ENCODE data around the gene MADCAM1. TPM values are rescaled to one million over a fixed set of nuclear protein-coding genes. Genes with fewer than 3 reads are reported as not detected.
A peak's percentile ranks its signal among the peaks of the same experiment; 100 is the strongest.

The MADCAM1 gene
- polyA plus RNA-seq, 1 donor from 2014 or later: 0.36 TPM

- Mint-ChIP-seq H3K4me1 (peaks cover 1 to 4% (median 2%) of the 10 kb centered on the region in 3 donors), H3K9me3 (no peaks in the 10 kb centered on the region), H3K27me3 (peaks cover 5% of the 10 kb centered on the region), H3K27ac (peak overlapping the region in 1 of 3 donors; percentile 76), H3K4me3 (no peak overlapping the region), H3K36me3 (no peaks in the 10 kb centered on the region)
Measured at GRCh38 chr19:524062-524674, 27.9 kb downstream of the MADCAM1 start.

DNA sequence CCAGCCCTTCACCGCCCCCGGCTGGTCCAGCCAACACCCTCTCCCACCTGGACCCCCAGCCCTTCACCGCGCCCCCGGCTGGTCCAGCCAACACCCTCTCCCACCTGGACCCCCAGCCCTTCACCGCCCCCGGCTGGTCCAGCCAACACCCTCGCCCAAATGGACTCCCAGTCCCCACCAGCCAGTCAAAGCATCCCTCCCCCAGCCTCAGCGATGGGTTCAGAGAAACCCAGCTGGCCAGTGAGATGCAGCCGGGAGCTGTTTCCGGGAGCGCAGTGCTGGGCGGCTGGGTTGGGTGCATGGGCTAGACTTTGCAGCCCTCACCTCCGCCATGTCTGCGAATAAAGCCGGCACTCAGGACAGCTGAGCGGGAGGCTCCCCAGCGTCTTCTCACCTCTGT, 28.7 kb downstream of the MADCAM1 start:
- H3K27ac Mint-ChIP-seq: no peak overlapping the region

DNA sequence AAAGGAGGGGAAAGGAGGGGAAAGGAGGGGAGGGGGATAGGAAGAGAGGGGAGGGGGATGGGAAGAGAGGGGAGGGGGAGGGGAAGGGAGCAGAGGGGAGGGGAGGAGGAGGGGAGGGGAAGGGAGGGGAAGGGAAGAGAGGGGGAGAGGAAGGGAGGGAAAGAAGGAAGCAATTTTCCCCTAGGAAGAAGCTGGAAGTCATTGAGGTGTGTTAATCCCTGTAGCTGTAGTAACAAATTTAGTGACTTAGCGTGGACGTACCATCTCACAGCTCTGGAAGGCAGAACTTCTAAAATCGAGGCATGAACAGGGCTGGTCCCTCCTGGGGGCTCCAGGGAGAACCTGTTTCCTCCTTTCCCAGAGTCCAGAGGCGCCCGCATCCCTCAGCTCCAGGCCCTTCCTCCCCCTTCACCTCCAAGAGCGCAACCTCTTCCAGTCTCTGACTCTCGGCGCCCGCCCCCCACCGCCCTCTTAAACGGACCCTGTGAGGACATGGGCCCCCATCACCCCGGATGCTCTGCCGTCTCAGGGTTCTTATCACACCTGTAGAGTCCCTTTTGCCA, 29.7 kb downstream of the MADCAM1 start:
- H3K27me3 Mint-ChIP-seq: peaks cover 5% of the 10 kb centered on the region
- H3K4me1 Mint-ChIP-seq: peaks cover 1 to 4% (median 2%) of the 10 kb centered on the region in 3 donors
- H3K36me3 Mint-ChIP-seq: no peaks in the 10 kb centered on the region
- no peaks in the 10 kb centered on the region for H3K9me3 Mint-ChIP-seq
- no peak overlapping the region for H3K27ac Mint-ChIP-seq
- no peak overlapping the region for H3K4me3 Mint-ChIP-seq

More for the DNA sequence above, 28.7 kb downstream of the MADCAM1 start:
- H3K27me3 Mint-ChIP-seq: peaks cover 5% of the 10 kb centered on the region
- H3K9me3 Mint-ChIP-seq: no peaks in the 10 kb centered on the region
- peaks cover 1 to 4% (median 2%) of the 10 kb centered on the region in 3 donors for H3K4me1 Mint-ChIP-seq
- no peaks in the 10 kb centered on the region for H3K36me3 Mint-ChIP-seq
- no peak overlapping the region for H3K4me3 Mint-ChIP-seq

DNA sequence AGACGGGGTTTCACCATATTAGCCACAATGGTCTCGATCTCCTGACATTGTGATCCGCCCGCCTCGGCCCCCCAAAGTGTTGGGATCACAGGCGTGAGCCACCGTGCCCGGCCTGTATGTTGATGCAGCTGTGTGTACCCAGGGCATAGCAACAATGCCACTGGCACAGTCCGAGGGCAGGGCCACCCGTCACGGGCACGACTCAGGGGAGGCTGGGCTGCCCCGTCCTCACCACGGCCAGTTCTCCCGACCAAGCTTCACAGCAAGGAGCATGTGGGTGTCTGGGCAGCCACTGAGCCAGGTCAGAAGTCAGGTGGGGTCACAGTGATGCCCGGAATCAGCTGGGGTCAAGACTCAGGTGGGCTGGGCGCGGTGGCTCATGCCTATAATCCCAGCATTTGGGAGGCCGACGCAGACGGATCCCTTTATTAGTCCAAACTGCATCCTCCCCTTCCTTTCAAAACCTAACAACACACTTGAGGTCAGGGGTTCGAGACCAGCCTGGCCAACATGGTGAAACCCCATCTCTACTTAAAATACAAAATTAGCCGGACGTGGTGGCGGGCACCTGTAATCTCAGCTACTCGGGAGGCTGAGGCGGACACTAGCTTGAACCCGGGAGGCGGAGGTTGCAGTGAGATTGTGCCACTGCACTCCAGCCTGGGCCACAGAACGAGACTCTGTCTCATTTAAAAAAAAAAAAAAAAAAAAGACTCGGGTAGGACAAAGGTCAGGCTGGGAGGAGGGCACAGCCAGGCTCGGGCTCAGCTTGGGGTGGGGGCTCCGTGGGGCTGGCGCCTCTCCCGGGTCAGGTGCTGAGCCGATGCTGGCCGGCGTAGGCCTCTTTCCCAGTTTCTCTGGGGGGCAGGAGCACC, 34.1 kb downstream of the MADCAM1 start:
- peak overlapping the region; percentile 82 to 90 (median 86) for H3K4me3 Mint-ChIP-seq
- peak overlapping the region; percentile 69 to 88 (median 76) for H3K27ac Mint-ChIP-seq
- H3K36me3 Mint-ChIP-seq: peaks cover 2% of the 10 kb centered on the region
- H3K9me3 Mint-ChIP-seq: no peaks in the 10 kb centered on the region
- H3K27me3 Mint-ChIP-seq: peaks cover 3% of the 10 kb centered on the region
- peaks cover 5 to 9% (median 7%) of the 10 kb centered on the region in 3 donors for H3K4me1 Mint-ChIP-seq

GRCh38 chr19:531009-531752, 34.9 kb downstream of the MADCAM1 start:
- H3K36me3 Mint-ChIP-seq: peaks cover 2% of the 10 kb centered on the region
- peak overlapping the region; percentile 82 to 90 (median 86) for H3K4me3 Mint-ChIP-seq
- peak overlapping the region; percentile 67 to 88 (median 76) for H3K27ac Mint-ChIP-seq
- peaks cover 2% of the 10 kb centered on the region for H3K27me3 Mint-ChIP-seq
- peaks cover 5 to 9% (median 7%) of the 10 kb centered on the region in 3 donors for H3K4me1 Mint-ChIP-seq
- no peaks in the 10 kb centered on the region for H3K9me3 Mint-ChIP-seq

GRCh38 chr19:531753-532560, 35.7 kb downstream of the MADCAM1 start, which contains the start of gene CDC34:
CDC34 (plus strand) TSS chr19:531760; CDS start chr19:531932, 172 bp downstream.
- Mint-ChIP-seq H3K27ac (peak within 1 kb of the TSS; percentile 67 to 88 (median 76)), H3K36me3 (peaks cover 2% of the 10 kb centered on the region), H3K27me3 (no peaks in the 10 kb centered on the region), H3K9me3 (no peaks in the 10 kb centered on the region), H3K4me3 (peak within 1 kb of the TSS; percentile 87 to 94 (median 91)), H3K4me1 (peaks cover 5 to 9% (median 7%) of the 10 kb centered on the region in 3 donors)

- H3K27me3 Mint-ChIP-seq: no peaks in the 10 kb centered on the region
- H3K36me3 Mint-ChIP-seq: peaks cover 2% of the 10 kb centered on the region
- H3K4me1 Mint-ChIP-seq: peaks cover 5 to 9% (median 7%) of the 10 kb centered on the region in 3 donors
- H3K27ac Mint-ChIP-seq: peak overlapping the region in 2 of 3 donors; percentile 27 to 82
- H3K9me3 Mint-ChIP-seq: no peaks in the 10 kb centered on the region
- peak overlapping the region; percentile 87 to 94 (median 91) for H3K4me3 Mint-ChIP-seq
Measured at GRCh38 chr19:532561-533363, 36.5 kb downstream of the MADCAM1 start.

DNA sequence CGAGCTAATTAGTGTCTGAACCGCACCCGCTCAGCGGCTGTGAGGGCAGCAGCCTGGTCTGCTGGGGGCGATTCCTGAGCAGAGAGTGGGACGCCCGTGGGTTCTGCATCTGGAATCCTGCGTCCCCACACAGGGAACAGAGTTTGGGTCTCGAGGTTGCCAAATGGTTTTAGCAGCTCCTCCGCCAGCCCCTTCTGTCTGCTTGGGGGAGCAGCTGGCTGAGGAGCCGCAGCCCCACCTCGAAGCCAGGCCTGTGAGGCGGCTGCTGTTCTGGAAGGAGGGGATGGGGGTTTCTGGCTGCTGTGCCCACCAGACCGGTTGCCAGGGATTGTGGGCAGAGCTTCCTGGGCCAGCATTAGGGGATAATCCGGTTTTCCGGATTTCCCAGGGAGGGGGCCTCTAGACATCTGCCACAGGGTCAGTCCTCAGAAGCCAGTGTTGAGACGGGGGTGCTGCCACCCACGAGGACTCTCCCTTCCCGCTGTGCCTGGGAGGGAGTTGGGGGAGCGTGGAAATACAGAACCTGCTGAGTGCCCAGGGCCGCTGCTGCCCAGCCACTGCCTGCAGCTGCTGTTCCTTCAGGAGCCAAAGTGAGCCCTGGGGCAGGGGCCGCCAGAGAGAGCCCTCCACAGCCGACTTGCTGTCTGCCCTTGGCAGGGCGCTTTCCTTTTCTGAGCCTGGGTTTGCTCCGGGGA, 37.2 kb downstream of the MADCAM1 start:
- H3K36me3 Mint-ChIP-seq: peaks cover 2% of the 10 kb centered on the region
- H3K4me1 Mint-ChIP-seq: peaks cover 5 to 7% (median 6%) of the 10 kb centered on the region in 3 donors
- peak overlapping the region in 2 of 3 donors; percentile 27 to 82 for H3K27ac Mint-ChIP-seq
- no peaks in the 10 kb centered on the region for H3K9me3 Mint-ChIP-seq
- H3K27me3 Mint-ChIP-seq: no peaks in the 10 kb centered on the region
- peak overlapping the region; percentile 32 to 89 (median 72) for H3K4me3 Mint-ChIP-seq

DNA sequence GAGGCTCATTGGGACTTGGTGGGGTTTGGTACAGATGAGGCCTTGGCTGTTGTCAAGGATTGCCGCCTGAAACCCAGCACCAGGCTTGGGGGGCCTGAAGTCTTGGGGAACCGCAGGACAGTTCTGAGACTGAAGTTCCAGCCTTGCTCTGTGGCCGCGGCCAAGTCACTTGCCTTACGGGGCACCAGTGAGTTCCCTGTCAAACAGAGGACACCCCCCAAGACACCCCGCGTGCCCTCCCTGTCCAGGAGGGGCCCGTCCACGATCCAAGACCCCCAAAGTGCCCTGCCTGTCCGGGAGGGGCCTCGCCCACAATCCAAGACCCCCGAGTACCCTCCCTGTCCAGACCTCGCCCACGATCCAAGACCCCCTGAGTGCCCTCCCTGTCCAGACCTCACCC, 37.8 kb downstream of the MADCAM1 start:
- H3K36me3 Mint-ChIP-seq: peaks cover 2% of the 10 kb centered on the region
- H3K27ac Mint-ChIP-seq: no peak overlapping the region
- peaks cover 5 to 7% (median 5%) of the 10 kb centered on the region in 3 donors for H3K4me1 Mint-ChIP-seq
- peak overlapping the region in 3 of 4 donors; percentile 17 to 89 (median 57) for H3K4me3 Mint-ChIP-seq
- H3K27me3 Mint-ChIP-seq: no peaks in the 10 kb centered on the region
- H3K9me3 Mint-ChIP-seq: no peaks in the 10 kb centered on the region

GRCh38 chr19:535017-535835, 38.9 kb downstream of the MADCAM1 start:
- Mint-ChIP-seq H3K27ac (peak overlapping the region in 1 of 3 donors; percentile 61), H3K4me3 (peak overlapping the region in 1 of 4 donors; percentile 85), H3K36me3 (peaks cover 2% of the 10 kb centered on the region), H3K27me3 (no peaks in the 10 kb centered on the region), H3K9me3 (no peaks in the 10 kb centered on the region), H3K4me1 (peaks cover 5 to 7% (median 5%) of the 10 kb centered on the region in 3 donors)

- H3K27me3 Mint-ChIP-seq: no peaks in the 10 kb centered on the region
- H3K9me3 Mint-ChIP-seq: no peaks in the 10 kb centered on the region
- H3K4me1 Mint-ChIP-seq: peaks cover 5 to 7% (median 5%) of the 10 kb centered on the region in 3 donors
- no peak overlapping the region for H3K27ac Mint-ChIP-seq
- no peak overlapping the region for H3K4me3 Mint-ChIP-seq
- H3K36me3 Mint-ChIP-seq: peaks cover 2% of the 10 kb centered on the region
Measured at GRCh38 chr19:536031-536880, 40.0 kb downstream of the MADCAM1 start.
